Stomach (tissue), 9 donors: ENCODE measurements around the gene STAMBPL1. TPM values are rescaled to one million over a fixed set of nuclear protein-coding genes. Genes with fewer than 3 reads are reported as not detected.
"Not testable (repeated sequence)": the region's sequence is repeated elsewhere in the genome, so short reads cannot be mapped to it uniquely, and the experiment has no call there.

Source experiments
- DNase-seq, 2 donors: peaks; one replicate each; pipeline versions ENCODE4 v3.0.0 to v3.0.0-alpha.2; 2013 to 2019
- H3K27ac ChIP-seq, 5 donors: fragments of 200-600 bp in 4 of 5; sonication (generic) in 4 of 5; one replicate each; pipeline ENCODE4 v1.5.1; 2013 to 2019; ENCODE audit warnings: mild to moderate bottlenecking in 1 of 5, moderate library complexity in 1 of 5
- H3K27me3 ChIP-seq, 3 donors: fragments of 200-600 bp; sonication (generic); one replicate each; pipeline ENCODE4 v1.5.1; 2017 to 2019; ENCODE audit warnings: mixed run types in 1 of 3
- H3K36me3 ChIP-seq, 4 donors: fragments of 200-600 bp; sonication (generic); 1 replicate in 3 of 4; 2 replicates in 1 of 4; pipeline ENCODE4 v1.5.1; 2016 to 2019
- H3K4me1 ChIP-seq, 4 donors: fragments of 200-600 bp; sonication (generic); one replicate each; pipeline ENCODE4 v1.5.1; 2016 to 2019
- H3K4me3 ChIP-seq, 4 donors: fragments of 200-600 bp; sonication (generic) in 3 of 4; one replicate each; pipeline ENCODE4 v1.5.1; 2016 to 2019; ENCODE audit warnings: mild to moderate bottlenecking in 1 of 4
- H3K9me3 ChIP-seq, 4 donors: fragments of 200-600 bp; sonication (generic); one replicate each; pipeline ENCODE4 v1.5.1; 2016 to 2019
- EP300 ChIP-seq: sonication (generic); formaldehyde crosslinking; IDR thresholded peaks from one replicate; pipeline ENCODE4 v1.6.1; 2017; ENCODE audit warnings: antibody characterized with exemption
- POLR2A ChIP-seq, 4 donors: fragments of 450-650 bp; IDR thresholded peaks; one replicate each; pipeline ENCODE4 v1.6.1; 2016; ENCODE audit warnings: antibody characterized with exemption in 4 of 4, control low read depth in 2 of 4, mild to moderate bottlenecking in 1 of 4, moderate library complexity in 1 of 4
- POLR2AphosphoS5 ChIP-seq, 3 donors: sonication (generic); formaldehyde crosslinking; IDR thresholded peaks; one replicate each; pipeline ENCODE4 v1.6.1; 2016; ENCODE audit warnings: antibody characterized with exemption in 3 of 3
- WGBS, 5 donors: extraction: QIAGEN DNeasy Blood & Tissue Kit in 3 of 5; methylation state at CpG; one replicate each; pipeline versions ENCODE4 v1.1.5 to v1.1.7; 2013 to 2018; 5-methylcytosine and 5-hydroxymethylcytosine counted together
- intact Hi-C: fragments of 100-400 bp; cut with DNase I; formaldehyde crosslinking; loops from one replicate; pipeline ENCODE4 v1.15.1; 2023; ENCODE audit warnings: low total_unique reads
- polyA plus RNA-seq, 3 donors: library from polyadenylated mRNA; stranded (reverse); fragments of 200-250 nt; gene quantifications; one replicate each; pipeline ENCODE4 v1.2.3, GENCODE V29; 2013
- total RNA-seq, 5 donors: library from RNA; depleted of rRNA; stranded (reverse); fragments of >200 nt; gene quantifications; one replicate each; pipeline versions ENCODE4 v1.1.0 to v1.2.3, GENCODE V29; 2014 to 2016
- TF ChIP-seq, protein P1 (sequence below), 7 experiments: fragments of 450-650 bp in 4 of 7; fragments of 200-600 bp in 3 of 7; sonication (generic) in 3 of 7; IDR thresholded peaks; one replicate each; pipeline ENCODE4 v1.5.1; 2016 to 2019; ENCODE audit warnings: antibody characterized with exemption in 7 of 7, control low read depth in 2 of 7, mild to moderate bottlenecking in 1 of 7
- donor health status: healthy with polysubstance abuse.
- donor health status: Bipolar disorder and iron deficiency.
- donor health status: healthy.

The STAMBPL1 gene
- total and polyA plus RNA-seq, 8 donors, result 3.2 to 40.8 (median 8.4) TPM

- WGBS, 5 donors, result 0% methylated on average over 34 to 84 of the region's 84 CpGs
- Histone ChIP-seq H3K4me3 (peak overlapping the region; percentile 62 to 95 (median 71)), H3K4me1 (peaks cover 13 to 53% (median 26%) of the 10 kb centered on the region in 4 donors), H3K27ac (peak overlapping the region; percentile 93 to 98 (median 95)), H3K36me3 (no peaks in the 10 kb centered on the region), H3K27me3 (no peaks in the 10 kb centered on the region), H3K9me3 (no peaks in the 10 kb centered on the region)
- DNase-seq, result peak; percentile 86 to 94
- intact Hi-C loops, result loop anchor here (10.0 kb wide), 1 partner anchor 46 kb away; no protein-coding TSS in a partner anchor
- TF ChIP-seq POLR2A (IDR thresholded peaks at IDR 0.05) (peak in 1 of 4 donors; percentile 24), EP300 (no peak), POLR2AphosphoS5 (IDR thresholded peaks at IDR 0.05) (peak; percentile 69 to 92 (median 90))
- TF ChIP-seq, protein P1, sequence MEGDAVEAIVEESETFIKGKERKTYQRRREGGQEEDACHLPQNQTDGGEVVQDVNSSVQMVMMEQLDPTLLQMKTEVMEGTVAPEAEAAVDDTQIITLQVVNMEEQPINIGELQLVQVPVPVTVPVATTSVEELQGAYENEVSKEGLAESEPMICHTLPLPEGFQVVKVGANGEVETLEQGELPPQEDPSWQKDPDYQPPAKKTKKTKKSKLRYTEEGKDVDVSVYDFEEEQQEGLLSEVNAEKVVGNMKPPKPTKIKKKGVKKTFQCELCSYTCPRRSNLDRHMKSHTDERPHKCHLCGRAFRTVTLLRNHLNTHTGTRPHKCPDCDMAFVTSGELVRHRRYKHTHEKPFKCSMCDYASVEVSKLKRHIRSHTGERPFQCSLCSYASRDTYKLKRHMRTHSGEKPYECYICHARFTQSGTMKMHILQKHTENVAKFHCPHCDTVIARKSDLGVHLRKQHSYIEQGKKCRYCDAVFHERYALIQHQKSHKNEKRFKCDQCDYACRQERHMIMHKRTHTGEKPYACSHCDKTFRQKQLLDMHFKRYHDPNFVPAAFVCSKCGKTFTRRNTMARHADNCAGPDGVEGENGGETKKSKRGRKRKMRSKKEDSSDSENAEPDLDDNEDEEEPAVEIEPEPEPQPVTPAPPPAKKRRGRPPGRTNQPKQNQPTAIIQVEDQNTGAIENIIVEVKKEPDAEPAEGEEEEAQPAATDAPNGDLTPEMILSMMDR (IDR thresholded peaks at IDR 0.05), result peak in 1 of 7 experiments; percentile 14
Observed at GRCh38 chr10:88880282-88881076, 434 bp downstream of the STAMBPL1 start.

DNA sequence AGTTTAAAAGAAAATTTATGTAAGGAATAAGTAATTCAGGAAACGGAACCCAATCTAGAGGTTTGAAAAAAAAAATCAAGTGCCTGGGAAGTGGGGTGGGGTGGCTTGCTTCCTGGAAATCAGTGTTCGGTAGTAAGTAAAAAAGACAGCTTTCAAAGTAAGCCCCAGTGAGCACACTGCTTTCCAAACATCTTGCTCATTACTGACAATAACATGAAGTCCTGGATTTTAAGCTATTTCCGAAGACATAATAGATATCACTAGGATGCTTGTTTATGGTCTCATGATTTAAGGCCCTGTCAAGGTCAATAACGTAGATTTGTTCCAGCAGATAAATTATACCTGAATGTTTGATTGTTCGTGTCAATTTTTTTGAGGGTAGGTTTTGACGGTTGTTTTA, 1.3 kb downstream of the STAMBPL1 start:
- Histone ChIP-seq H3K27me3 (no peaks in the 10 kb centered on the region), H3K9me3 (no peaks in the 10 kb centered on the region), H3K4me1 (peaks cover 13 to 53% (median 26%) of the 10 kb centered on the region in 4 donors), H3K27ac (peak overlapping the region; percentile 93 to 98 (median 95)), H3K4me3 (peak overlapping the region; percentile 62 to 95 (median 71)), H3K36me3 (no peaks in the 10 kb centered on the region)
- DNase-seq, result peak in 1 of 2 donors; percentile 45
- TF ChIP-seq, protein P1 (IDR thresholded peaks at IDR 0.05), result no peak
- no peak for TF ChIP-seq POLR2AphosphoS5 (IDR thresholded peaks at IDR 0.05)
- no peak for TF ChIP-seq EP300
- TF ChIP-seq POLR2A (IDR thresholded peaks at IDR 0.05), result no peak
- WGBS, 5 donors, result 13 to 19% (median 18%) methylated on average over 6 of the region's 6 CpGs
- intact Hi-C loops, result loop anchor here (10.0 kb wide), 1 partner anchor 47 kb away; no protein-coding TSS in a partner anchor

DNA sequence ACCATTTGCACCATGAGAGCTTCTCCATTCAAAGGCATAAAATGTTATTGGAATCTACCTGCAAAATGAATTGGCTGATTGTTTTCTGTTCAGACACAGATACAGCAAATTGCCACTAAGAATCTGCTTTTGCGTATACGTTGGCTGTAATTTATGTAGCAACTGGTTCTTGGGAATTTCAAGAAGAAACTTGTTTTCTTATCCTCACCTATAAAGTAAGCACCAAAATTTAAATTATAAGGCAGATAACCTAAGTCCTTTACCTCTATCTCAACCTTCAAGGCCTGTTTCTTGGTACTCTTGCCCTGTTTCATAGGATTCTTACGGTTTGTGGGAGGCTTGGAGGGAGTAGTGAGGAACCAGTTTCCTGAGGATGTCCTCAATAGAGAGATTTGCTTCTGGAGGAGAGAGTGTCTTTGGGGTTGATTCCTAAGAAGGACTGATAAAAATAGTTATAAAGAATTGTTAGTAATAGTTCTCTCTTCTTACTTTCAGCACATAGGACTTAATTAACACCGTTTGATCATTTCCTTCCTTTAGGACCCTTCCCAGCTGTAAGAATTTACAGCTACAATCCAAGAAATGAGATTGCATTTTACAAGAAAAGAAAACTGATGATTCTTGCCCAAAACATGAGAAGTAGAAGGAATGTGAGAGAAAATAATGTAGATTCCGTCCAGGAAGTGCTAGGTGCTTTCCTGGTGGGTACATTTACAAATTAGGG, 2.0 kb downstream of the STAMBPL1 start:
- H3K36me3 ChIP-seq, result no peaks in the 10 kb centered on the region
- no peaks in the 10 kb centered on the region for H3K9me3 ChIP-seq
- H3K4me1 ChIP-seq, result peaks cover 13 to 60% (median 26%) of the 10 kb centered on the region in 4 donors
- WGBS, 5 donors, result 60 to 79% (median 69%) methylated on average over 5 of the region's 5 CpGs
- intact Hi-C loops, result loop anchor here (10.0 kb wide), 1 partner anchor 47 kb away; no protein-coding TSS in a partner anchor
- no peaks in the 10 kb centered on the region for H3K27me3 ChIP-seq
- H3K4me3 ChIP-seq, result peak overlapping the region in 2 of 4 donors; percentile 71 to 95
- no peak for DNase-seq
- H3K27ac ChIP-seq, result peak overlapping the region in 4 of 5 donors; percentile 93 to 98 (median 94)
- TF ChIP-seq EP300 (no peak), POLR2A (IDR thresholded peaks at IDR 0.05) (no peak), POLR2AphosphoS5 (IDR thresholded peaks at IDR 0.05) (no peak)
- TF ChIP-seq, protein P1 (IDR thresholded peaks at IDR 0.05), result no peak

GRCh38 chr10:88882646-88883447, 2.8 kb downstream of the STAMBPL1 start:
- H3K4me1 ChIP-seq, result peaks cover 13 to 60% (median 26%) of the 10 kb centered on the region in 4 donors
- H3K27ac ChIP-seq, result peak overlapping the region in 4 of 5 donors; percentile 93 to 98 (median 94)
- not testable (repeated sequence) for H3K4me3 ChIP-seq, H3K27me3 ChIP-seq, H3K36me3 ChIP-seq, H3K9me3 ChIP-seq
- WGBS, 5 donors, result 61 to 69% (median 63%) methylated on average over 8 of the region's 8 CpGs
- peak in 1 of 2 donors; percentile 41 for DNase-seq
- intact Hi-C loops, result loop anchor here (10.0 kb wide), 1 partner anchor 48 kb away; no protein-coding TSS in a partner anchor
